NB4 (cell line): ENCODE measurements around the gene BMPER.
"Not testable (repeated sequence)": the region's sequence is repeated elsewhere in the genome, so short reads cannot be mapped to it uniquely, and the experiment has no call there.

Experiments
- DNase-seq: peaks from one replicate; pipeline ENCODE4 v3.0.0; 2010; ENCODE audit warnings: low read depth
- H3K4me3 ChIP-seq: one replicate; pipeline ENCODE4 v1.5.1; 2011; ENCODE audit warnings: mild to moderate bottlenecking, low read depth, low read length, moderate library complexity
- CTCF ChIP-seq: IDR thresholded peaks from one replicate; pipeline ENCODE4 v1.5.1; 2012; ENCODE audit warnings: low read depth, low read length
- MAX ChIP-seq: IDR thresholded peaks from 2 replicates; pipeline ENCODE4 v1.6.1; 2011; ENCODE audit warnings: low read depth, low read length
- MYC ChIP-seq: IDR thresholded peaks from 2 replicates; pipeline ENCODE4 v1.6.1; 2011; ENCODE audit warnings: low read depth, low read length
- POLR2A ChIP-seq: IDR thresholded peaks from 2 replicates; pipeline ENCODE4 v1.6.1; 2011; ENCODE audit warnings: mild to moderate bottlenecking; ENCODE audit not compliant: insufficient read length; ENCODE audit errors: extremely low read depth

BMPER gene

DNA sequence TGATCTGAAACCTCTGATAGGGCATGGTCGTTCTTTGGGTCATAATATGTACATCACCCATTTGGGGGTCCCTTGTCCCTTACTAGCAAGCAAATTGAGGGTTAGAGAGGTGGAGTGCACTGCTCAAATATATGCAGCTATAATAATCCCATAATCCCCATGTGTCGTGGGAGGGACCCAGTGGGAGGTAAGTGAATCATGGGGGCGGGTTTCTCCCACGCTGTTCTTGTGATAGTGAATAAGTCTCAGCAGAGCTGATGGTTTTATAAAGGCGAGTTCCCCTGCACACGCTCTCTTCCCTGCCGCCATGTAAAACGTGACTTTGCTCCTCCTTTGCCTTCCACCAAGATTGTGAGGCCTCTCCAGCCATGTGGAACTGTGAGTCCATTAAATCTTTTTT lies 262.7 kb downstream of the BMPER start:
- H3K4me3 ChIP-seq = no peak overlapping the region
- TF ChIP-seq MYC (no peak), CTCF (no peak), POLR2A (no peak), MAX (no peak)
- no peak for DNase-seq

- DNase-seq, H3K4me3 ChIP-seq: not testable (repeated sequence)
Observed at GRCh38 chr7:34174688-34175616, 269.6 kb downstream of the BMPER start.

DNA sequence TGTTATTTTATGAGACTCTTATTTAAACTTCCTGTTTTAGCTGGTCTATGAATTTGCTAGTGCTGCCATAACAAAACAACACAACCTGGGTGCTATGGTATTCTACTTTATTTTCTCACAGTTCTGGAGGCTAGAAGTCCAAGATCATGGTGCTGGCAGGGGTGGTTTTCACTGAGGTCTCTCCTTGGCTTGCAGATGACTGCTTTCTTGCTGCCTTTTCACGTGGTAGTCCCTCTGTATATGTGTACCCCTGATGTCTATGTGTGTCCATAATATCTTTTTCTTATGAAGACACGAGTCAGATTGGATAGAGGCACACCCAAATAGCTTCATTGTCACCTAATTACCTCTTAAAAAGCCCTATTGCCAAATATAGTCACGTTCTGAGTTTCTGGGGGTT lies 270.5 kb downstream of the BMPER start:
- DNase-seq = no peak
- no peak overlapping the region for H3K4me3 ChIP-seq
- TF ChIP-seq MAX (no peak), CTCF (no peak), MYC (no peak), POLR2A (no peak)

GRCh38 chr7:34177476-34177875 lies 272.1 kb downstream of the BMPER start:
- TF ChIP-seq POLR2A (no peak), MYC (no peak), CTCF (no peak)
- no peak overlapping the region for H3K4me3 ChIP-seq
- DNase-seq = no peak

GRCh38 chr7:34181271-34181958 lies 276.1 kb downstream of the BMPER start:
- no peak for TF ChIP-seq MYC
- TF ChIP-seq POLR2A = no peak
- no peak for TF ChIP-seq MAX
- no peak for TF ChIP-seq CTCF
- no peak overlapping the region for H3K4me3 ChIP-seq
- DNase-seq = no peak

DNA sequence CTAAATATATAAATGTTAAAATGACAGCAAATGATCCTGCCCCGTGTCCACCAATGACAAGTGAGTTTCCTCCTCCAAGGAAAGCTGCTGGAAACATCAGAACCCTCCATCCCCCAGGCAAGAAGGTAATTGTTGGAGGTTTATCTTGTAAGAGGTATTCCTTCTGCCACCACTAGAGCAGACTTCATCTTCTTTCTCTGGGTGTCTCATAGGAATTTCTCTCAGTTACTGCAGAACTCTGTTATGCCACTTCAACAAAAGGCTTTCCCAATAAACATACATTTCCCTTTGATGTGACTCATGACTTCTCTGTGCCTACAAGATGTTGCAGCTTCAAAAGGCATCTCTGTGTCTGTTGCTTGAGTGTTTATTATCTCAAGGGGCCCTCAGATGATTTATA lies 279.1 kb downstream of the BMPER start:
- TF ChIP-seq MYC = no peak
- TF ChIP-seq MAX = no peak
- TF ChIP-seq POLR2A = no peak
- no peak for TF ChIP-seq CTCF
- H3K4me3 ChIP-seq = no peak overlapping the region
- no peak for DNase-seq
